Measurements from ENCODE around the gene TSPAN32.

Gene TSPAN32

GRCh38 chr11:2302896-2303626 is 1.2 kb downstream of the TSPAN32 start:
- H3K4me3 ChIP-seq (replicated peaks; ENCODE audit: low read depth, low read length): no peak overlapping the region
- no peaks in the 10 kb centered on the region for H3K36me3 ChIP-seq (ENCODE audit: control insufficient read depth, insufficient read depth, low read length)

GRCh38 chr11:2303627-2304505 is 2.1 kb downstream of the TSPAN32 start:
- H3K36me3 ChIP-seq (ENCODE audit: control insufficient read depth, insufficient read depth, low read length): no peaks in the 10 kb centered on the region
- no peak for TF ChIP-seq CTCF (IDR thresholded peaks at IDR 0.05; ENCODE audit: insufficient read depth, low read length, poor library complexity, severe bottlenecking)
- no peak for DNase-seq (ENCODE audit: extremely low read depth, insufficient read length)
- no peak overlapping the region for H3K4me3 ChIP-seq (replicated peaks; ENCODE audit: low read depth, low read length)
- no peaks in the 10 kb centered on the region; the same call in 1 of the 2 replicates for H3K27me3 ChIP-seq (replicated peaks; ENCODE audit: control insufficient read depth, insufficient read depth, low read length)

More at GRCh38 chr11:2302896-2303626, 1.2 kb downstream of the TSPAN32 start:
- no peaks in the 10 kb centered on the region; the same call in 1 of the 2 replicates for H3K27me3 ChIP-seq (replicated peaks; ENCODE audit: control insufficient read depth, insufficient read depth, low read length)
- DNase-seq (ENCODE audit: extremely low read depth, insufficient read length): no peak
- no peak for TF ChIP-seq CTCF (IDR thresholded peaks at IDR 0.05; ENCODE audit: insufficient read depth, low read length, poor library complexity, severe bottlenecking)

- no peak for TF ChIP-seq CTCF (IDR thresholded peaks at IDR 0.05; ENCODE audit: insufficient read depth, low read length, poor library complexity, severe bottlenecking)
- Histone ChIP-seq H3K27me3 (replicated peaks; ENCODE audit: control insufficient read depth, insufficient read depth, low read length) (no peaks in the 10 kb centered on the region; the same call in 1 of the 2 replicates), H3K36me3 (ENCODE audit: control insufficient read depth, insufficient read depth, low read length) (no peaks in the 10 kb centered on the region), H3K4me3 (replicated peaks; ENCODE audit: low read depth, low read length) (no peak overlapping the region)
- DNase-seq (ENCODE audit: extremely low read depth, insufficient read length): no peak
Observed at GRCh38 chr11:2304506-2305139, 2.8 kb downstream of the TSPAN32 start.

- peak; percentile 93 for TF ChIP-seq CTCF (IDR thresholded peaks at IDR 0.05; ENCODE audit: insufficient read depth, low read length, poor library complexity, severe bottlenecking)
- H3K4me3 ChIP-seq (replicated peaks; ENCODE audit: low read depth, low read length): no peak overlapping the region
- H3K36me3 ChIP-seq (ENCODE audit: control insufficient read depth, insufficient read depth, low read length): no peaks in the 10 kb centered on the region
- peak; percentile 57 for DNase-seq (ENCODE audit: extremely low read depth, insufficient read length)
- H3K27me3 ChIP-seq (replicated peaks; ENCODE audit: control insufficient read depth, insufficient read depth, low read length): no peaks in the 10 kb centered on the region; the same call in 1 of the 2 replicates
Observed at GRCh38 chr11:2305140-2305778, 3.4 kb downstream of the TSPAN32 start.

- no peaks in the 10 kb centered on the region; the same call in 1 of the 2 replicates for H3K27me3 ChIP-seq (replicated peaks; ENCODE audit: control insufficient read depth, insufficient read depth, low read length)
- no peak for TF ChIP-seq CTCF (IDR thresholded peaks at IDR 0.05; ENCODE audit: insufficient read depth, low read length, poor library complexity, severe bottlenecking)
- no peak overlapping the region for H3K4me3 ChIP-seq (replicated peaks; ENCODE audit: low read depth, low read length)
- DNase-seq (ENCODE audit: extremely low read depth, insufficient read length): no peak
- no peaks in the 10 kb centered on the region for H3K36me3 ChIP-seq (ENCODE audit: control insufficient read depth, insufficient read depth, low read length)
Observed at GRCh38 chr11:2305788-2306451, 4.1 kb downstream of the TSPAN32 start.
